SK-N-MC (cell line): Measurements from ENCODE around the gene F2.
A peak's percentile ranks its signal among the peaks of the same experiment; 100 is the strongest.

ENCODE experiments used
- EZH2 ChIP-seq: fragments of 200-600 bp; sonication (generic); IDR thresholded peaks from one replicate; pipeline ENCODE4 v1.6.1; 2017; ENCODE audit warnings: antibody characterized with exemption
- POLR2AphosphoS5 ChIP-seq: IDR thresholded peaks from 2 replicates; pipeline ENCODE4 v1.6.1; 2012; ENCODE audit warnings: mild to moderate bottlenecking, low read depth, low read length, borderline replicate concordance

DNA sequence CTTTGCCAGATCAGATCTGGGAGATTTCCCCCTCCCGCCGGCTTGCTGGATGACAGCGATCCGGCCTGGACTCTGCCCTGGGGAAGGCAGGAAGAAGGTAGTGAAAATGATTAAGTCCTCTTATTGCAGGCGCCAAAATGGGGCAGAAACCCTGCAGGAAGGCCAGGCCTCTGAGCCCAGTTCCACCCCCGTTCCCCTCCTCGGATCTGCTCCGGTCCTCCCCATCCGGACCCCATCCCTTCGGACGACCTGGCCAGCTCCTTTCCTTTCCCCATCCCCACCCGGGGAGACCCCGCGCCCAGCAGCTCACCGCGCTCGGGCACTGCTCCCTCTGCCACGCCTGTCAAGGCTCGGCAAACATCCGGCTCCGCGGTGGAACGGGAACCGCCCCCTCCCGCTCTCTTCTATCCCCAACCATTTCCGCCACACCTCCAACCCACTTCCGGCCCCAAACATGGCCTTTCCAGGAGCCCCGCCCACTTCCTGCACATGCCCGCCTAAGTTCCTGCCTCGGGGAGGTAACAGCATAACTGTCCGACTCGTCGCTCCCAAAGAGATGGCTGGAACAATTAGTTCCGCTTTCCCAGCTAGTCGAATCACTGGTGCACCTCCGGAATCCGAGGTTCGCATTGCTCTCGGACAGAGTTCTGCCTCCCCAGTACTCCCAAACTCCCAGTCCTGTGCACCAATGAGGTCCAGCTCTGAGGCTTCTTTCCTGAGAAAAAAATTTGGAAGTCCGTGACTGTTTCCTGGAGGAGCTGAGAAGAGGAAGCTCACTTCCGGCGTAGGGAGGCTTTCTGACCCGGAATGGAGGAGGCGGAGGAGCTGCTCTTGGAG is 18.6 kb upstream of the F2 start, which contains the start of the genes ARHGAP1 and ZNF408:
- TF ChIP-seq EZH2 (no peak), POLR2AphosphoS5 (peak; percentile 78)
